ENCODE data around the gene TLE1.

DNA sequence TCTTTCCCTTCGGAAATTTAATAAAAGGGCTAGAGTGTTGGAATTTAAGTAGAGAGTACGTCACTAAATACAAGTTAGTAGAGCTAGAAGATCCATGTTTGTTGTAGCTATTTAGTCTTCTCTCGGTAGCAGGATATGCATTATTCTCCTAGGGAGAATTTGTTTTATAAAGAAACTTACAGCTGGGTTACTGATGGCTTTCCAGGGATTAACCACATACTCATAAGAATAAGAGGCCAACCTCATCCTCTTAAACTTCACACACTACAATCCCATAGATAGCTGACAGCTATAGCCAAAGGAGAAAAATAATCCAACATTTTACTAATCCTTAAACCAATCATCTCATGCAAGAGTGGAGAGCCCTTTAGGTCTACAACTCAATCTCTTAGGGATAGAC lies 43.0 kb downstream of the TLE1 start:
- TF ChIP-seq, protein P1, sequence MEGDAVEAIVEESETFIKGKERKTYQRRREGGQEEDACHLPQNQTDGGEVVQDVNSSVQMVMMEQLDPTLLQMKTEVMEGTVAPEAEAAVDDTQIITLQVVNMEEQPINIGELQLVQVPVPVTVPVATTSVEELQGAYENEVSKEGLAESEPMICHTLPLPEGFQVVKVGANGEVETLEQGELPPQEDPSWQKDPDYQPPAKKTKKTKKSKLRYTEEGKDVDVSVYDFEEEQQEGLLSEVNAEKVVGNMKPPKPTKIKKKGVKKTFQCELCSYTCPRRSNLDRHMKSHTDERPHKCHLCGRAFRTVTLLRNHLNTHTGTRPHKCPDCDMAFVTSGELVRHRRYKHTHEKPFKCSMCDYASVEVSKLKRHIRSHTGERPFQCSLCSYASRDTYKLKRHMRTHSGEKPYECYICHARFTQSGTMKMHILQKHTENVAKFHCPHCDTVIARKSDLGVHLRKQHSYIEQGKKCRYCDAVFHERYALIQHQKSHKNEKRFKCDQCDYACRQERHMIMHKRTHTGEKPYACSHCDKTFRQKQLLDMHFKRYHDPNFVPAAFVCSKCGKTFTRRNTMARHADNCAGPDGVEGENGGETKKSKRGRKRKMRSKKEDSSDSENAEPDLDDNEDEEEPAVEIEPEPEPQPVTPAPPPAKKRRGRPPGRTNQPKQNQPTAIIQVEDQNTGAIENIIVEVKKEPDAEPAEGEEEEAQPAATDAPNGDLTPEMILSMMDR (IDR thresholded peaks at IDR 0.05; ENCODE audit: low read depth, low read length), result no peak
- no peak for TF ChIP-seq POLR2A (IDR thresholded peaks at IDR 0.05; ENCODE audit: extremely low read depth, insufficient read length)
- TF ChIP-seq, protein P2, sequence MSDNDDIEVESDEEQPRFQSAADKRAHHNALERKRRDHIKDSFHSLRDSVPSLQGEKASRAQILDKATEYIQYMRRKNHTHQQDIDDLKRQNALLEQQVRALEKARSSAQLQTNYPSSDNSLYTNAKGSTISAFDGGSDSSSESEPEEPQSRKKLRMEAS (IDR thresholded peaks at IDR 0.05; ENCODE audit: low read depth, low read length), result no peak

Measured in NB4 (cell line).